NCI-H82 (cell line): ENCODE results near the gene APMAP.
"Not testable (repeated sequence)": the region's sequence is repeated elsewhere in the genome, so short reads cannot be mapped to it uniquely, and the experiment has no call there.

Experiments
- DNase-seq: peaks from one replicate; lab custom pipeline; 2025; lab: John Stamatoyannopoulos, UW

APMAP gene

DNA sequence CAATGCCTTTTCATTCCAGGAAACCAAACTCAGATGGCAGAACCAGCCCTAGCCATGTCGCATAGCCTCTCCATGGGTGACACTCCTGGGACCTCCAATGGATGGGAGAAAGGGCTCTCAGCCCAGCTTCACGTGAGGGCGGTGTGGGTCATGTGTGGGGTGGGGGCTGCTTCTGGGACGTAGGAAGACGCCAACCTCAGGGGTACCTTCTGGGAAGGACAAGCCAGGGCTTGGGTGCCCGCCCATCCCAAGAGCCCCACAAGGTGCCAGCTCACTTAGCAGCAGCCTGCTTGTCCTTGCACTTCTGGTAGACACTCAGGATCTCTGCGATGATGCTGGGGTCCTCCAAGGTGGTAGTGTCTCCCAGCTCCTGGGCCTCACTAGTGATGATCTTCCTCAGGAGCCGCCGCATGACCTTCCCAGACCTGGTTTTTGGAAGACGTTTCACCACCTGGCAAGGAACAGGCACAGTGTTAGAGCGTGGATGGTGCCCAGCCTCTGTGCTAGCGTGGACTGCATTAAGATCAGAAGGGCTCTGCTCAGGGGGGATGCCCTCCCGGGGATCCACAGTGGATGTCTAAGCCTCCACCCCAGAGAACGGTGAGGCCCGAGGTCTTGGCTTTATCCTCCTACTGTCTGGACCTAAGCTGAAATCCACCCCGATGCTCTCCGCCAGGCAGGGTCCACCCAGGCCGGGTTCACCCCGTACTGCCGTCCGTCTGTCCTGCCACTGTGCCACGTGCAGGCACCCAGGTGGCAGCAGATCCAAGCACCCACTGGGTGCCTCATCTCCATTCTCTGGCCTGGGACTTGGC is 15.1 kb upstream of the APMAP start:
- no peak for DNase-seq

DNA sequence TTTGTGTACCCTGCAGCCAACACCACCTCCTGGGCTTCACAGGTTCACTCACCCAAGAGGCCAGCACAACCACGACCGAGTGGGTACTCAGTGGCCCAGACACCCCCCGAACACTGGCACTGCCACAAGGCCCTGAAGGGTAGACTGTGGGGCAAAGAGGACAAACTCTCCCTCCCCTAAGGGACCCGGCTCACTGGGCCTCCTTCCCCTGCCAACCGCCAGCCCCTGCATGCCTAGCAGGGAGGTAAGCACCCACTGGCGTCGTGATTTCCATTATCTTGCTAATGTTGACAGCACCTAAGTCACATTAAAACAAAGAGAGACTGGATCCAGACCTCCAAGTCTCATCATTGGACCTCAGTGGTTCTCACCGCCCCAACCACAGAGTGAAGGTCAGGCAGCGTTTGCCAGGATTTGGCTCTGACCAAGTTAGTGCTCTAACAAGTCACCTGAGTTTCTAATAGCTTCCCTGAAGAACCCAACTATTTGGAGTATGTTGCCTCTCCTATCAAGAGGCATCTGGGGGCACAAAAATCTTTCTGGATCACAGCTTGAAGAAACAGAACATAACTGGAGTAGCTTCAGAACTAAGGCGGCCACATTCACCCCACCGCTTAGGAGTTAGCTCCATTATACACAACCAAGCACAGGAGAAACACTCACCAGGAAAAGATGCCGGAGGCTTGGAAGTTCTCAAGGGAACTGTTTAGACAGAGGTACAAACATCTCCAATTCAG is 14.0 kb upstream of the APMAP start:
- DNase-seq: no peak

DNA sequence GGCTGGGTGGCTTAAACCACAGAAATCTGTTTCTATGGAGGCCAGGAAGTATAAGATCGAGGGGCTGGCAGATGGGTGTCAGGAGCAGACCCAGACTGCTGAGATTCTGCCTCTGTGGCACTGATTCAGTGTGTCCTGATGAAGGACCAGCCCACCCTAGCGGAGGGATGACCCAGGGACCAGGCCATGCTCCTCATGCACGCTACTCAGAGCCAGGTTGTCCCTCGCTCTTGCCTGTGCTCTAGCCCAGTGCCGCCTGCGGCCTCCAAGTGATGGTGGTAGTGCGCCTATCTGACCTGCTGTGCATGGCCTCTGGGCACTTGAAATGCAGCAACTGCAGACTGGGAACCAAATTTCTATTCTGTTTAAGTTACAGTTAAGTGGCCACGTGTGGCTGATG is 13.1 kb upstream of the APMAP start:
- no peak for DNase-seq

DNA sequence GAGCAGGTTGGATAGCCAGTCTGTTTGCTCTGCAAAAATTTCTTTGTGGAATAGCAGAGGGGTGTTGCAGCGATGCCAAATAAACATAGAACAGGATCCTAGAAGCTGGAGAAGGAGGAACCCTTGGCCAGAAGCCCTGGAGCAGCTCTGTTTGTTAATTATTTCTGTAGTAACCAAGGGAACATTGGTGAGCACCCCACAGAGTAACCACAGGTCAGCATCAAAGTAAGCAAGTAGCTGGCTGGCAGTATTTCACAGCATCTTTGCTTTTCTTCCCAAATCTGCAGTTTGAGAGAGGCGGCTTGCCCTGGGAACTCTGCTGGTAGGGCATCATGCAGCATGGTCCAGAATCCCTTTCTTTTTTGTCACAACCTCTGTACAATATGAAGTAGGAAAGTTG is 12.7 kb upstream of the APMAP start:
- DNase-seq: no peak

DNA sequence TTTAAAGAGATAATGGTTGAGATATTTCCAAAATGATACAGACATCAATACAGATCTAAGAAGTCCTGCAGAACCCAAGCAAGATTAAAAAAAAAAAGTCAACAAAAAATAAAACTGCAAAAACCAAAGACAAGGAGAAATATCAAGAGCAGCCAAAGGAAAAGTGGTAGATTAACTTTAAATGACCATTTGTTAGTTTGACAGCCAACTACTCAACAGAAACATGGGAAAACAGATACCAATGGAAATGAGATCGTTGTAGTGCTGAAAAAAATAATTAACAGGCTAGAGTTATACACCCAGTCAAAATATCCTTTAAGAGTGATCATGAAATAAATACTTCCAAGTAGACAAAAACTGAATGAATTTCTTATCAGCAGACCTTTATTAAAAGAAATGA is 10.5 kb upstream of the APMAP start:
- DNase-seq: no peak

DNA sequence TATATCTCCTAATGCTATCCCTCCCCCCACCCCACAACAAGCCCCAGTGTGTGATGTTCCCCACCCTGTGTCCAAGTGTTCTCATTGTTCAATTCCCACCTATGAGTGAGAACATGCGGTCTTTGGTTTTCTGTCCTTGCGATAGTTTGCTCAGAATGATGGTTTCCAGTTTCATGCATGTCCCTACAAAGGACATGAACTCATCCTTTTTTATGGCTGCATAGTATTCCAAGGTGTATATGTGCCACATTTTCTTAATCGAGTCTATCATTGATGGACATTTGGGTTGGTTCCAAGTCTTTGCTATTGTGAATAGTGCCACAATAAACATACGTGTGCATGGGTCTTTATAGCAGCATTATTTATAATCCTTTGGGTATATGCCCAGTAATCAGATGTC is 8.8 kb upstream of the APMAP start:
- not testable (repeated sequence) for DNase-seq

DNA sequence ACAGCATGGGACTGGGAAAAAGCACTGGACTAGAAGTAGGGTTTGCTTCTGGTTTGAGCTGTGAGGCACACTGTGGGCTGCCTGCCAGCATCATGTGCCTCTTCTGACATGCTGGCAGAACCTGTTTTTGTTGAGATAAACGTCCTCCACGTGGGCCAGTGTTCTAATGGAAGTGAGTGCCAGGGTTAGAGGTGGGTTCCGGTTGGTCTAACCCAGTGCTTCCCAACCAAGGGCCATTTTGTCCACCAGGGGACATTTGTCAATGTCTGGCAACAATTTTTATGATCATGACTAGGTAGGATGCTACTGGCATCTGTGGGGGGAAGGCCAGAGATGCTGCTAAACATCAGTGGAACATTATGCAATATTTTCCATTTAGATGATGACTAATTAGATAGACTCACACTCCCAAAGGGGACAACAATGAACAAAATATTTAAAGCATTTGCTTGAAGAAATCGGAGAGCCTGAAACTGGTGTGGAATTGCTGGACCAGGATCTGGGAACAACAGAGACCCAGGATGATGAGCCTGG is 7.8 kb upstream of the APMAP start:
- DNase-seq: no peak

DNA sequence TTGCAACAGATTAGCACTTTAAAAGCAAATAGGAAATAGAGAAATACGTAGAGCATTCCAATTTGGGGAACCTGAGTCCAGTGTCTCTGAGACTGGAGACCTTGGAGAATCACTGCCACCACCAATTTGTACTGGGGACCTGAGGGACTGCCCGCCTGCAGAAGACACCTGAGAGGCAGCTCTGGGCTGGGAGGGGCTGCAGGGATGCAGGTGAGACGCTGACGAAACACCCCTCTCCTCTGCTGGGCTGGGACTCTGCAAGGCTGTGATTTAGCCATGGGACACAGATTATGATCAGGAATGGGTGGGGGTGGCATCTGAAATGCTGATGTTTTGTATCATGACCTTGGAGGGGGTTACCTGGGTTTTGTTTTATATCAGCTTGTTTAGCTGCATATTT is 7.0 kb upstream of the APMAP start:
- DNase-seq: no peak

DNA sequence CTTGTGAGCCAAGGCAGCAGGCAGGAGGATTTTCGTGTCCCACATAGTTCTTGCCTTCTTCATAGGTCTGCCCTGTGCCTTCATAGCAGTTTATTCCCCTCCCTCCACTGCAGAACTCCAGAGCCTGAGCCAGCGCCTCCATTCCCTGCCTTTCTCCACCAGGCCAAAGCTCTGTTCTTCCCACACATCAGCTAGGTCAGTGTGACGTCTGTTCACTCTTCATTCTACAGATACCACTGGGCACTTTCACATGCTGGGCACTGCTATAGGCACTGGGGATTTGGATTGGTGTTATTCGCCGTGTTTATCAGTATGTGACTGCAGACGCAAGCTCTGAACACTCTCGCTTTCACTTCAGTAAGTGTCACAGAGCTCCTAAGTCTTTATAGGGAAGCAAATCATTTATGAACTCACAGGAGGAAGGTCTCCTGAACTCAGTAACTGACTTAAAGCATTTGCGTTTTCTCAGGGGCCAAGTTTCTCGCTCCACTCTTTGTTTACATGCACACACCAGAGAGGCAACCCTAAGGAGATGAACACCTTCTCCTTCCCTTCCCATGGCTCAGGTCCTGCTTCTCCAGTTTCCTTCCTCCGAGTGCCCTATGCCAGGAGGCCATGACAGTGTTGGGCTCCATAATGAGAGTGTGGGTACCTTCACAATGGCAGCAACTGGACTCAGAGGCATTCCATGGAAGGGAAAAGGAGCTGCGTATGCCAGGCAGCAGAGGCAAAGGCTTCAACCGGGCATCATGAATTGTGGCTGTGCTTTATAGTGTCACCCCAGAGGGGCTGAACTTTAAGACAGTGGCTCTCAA is 6.3 kb upstream of the APMAP start:
- no peak for DNase-seq

DNA sequence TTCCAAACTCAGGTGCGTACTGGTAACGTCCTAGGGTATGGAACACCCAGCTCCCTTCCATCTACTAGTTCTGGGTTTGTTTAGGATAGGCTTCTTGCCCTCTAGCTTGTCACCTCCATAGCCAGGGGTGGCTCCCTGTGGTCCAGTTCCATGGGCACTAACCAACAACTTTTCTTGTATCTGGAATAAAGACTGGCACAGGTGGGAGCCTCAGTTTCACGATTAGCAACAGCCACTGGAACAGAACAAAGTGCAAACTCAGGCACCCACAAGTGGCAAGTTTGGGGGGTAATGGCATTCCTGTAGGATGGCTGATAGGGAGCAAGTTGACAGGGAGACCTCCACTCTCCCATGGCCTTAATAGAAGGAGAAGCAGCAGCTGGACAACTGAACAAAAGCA is 5.6 kb upstream of the APMAP start:
- DNase-seq: no peak

DNA sequence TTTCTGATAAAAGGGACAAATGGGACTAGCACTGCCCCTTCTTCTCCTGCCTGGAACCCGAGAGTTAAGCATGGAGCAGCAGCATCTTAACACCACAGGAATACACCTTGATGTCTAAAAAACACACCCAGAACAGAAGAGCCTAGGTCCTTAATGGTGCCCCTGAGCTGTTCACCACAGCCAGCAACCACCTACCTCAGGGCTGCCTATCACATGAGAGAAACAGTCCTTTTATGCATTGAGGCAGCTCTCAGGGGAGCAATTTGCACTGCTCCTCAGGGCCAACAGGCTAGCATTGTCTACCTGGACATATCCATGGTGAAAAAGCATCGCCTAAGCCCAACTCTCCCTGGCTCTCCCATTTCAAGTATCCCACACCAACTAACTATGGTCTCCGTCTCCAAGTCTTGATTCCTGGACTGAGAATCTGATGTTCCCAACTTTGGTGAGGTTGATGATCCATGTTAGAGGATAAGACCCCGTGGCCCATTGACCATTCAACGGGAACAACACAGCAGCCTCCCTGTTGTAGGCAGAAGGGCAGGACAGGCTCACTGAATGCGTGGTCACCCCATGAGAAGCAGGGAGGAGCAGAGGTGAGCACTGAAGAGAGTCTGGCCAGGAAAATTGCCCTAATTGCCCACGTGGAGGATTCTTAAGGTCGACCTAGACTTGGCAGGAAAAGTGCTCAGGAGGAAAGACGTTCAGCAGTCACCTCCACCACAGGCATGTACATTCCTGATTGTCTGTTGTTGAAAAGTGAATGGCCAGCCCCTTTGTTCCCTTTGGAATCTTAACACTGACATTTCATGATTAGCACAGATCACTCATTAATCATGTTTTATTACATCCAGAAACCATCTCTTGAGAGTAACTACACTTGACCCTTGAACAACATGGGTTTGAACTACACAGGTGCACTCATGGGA is 4.2 kb upstream of the APMAP start:
- DNase-seq: no peak

DNA sequence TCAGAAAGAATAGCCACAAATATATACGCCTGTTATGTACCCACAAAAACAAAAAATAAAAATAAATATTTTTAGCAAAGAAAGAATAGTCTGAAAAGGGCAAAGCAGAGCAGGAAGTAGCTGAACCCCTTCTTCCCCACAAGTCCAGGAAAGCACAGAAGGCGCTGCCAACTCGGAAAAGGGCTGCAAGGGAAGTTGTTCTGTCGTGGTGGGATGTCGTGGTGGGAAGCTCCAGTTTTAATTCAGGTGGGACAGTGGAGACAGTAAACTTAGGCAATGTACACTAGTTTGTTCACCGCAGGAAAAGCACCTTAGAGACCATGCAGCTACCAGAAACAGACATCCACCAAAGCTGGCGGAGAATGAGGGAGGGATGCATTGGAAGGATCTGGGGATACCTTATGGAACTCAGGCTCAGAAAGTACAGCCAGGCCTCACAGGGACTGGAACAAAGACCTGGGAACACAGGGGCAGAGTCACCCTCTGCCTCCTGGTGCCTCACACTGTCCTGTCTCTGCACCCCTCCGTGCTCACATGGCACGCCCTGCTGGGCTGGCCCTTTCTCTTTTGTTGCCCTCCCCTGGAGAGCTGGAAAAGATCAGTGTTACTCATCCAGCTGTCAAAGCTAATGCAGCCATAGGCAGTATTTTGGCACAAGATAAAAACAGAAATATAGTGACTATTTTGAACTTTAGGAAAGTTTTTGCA is 3.3 kb upstream of the APMAP start:
- DNase-seq: peak; percentile 10

DNA sequence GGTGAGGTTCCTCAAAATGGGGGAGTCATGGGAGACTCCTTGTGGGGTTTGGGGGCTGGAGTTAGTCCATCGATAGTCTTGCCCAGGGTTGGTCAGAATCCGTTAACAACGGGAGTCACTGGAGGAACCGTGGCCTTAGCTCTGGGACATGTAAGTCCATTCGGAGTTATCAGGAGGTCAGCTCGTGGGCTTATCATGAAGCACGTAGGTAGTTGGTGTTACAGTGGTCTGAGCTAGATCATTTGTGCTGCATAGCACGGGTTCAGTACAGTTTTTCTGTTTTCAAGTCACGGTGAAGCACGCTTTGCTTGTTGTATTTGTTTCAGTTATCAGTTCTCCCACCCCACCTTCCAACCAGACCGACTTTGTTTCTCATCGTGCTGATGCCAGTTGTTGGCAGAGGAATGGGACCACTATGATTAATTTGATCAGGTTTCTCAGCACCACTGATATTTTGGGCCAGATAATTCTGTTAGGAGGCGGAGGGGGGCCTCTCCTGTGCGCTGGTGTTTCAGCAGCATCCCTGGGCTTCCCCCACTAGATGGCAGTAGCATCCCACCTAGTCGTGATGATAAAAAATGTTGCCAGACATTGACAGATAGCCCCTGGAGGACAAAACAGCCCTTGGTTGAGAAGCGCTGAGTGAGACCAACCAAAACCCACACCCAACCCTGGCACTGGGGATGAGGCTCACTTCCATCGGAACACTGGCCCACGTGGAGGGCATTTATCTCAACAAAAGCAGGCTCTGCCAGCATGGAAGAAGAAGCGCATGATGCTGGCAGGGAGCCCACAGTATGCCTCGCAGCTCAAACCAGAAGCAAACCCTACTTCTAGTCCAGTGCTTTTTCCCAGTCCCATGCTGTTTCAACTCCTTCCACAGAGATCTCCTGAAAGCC is 2.2 kb upstream of the APMAP start:
- DNase-seq: peak; percentile 88

DNA sequence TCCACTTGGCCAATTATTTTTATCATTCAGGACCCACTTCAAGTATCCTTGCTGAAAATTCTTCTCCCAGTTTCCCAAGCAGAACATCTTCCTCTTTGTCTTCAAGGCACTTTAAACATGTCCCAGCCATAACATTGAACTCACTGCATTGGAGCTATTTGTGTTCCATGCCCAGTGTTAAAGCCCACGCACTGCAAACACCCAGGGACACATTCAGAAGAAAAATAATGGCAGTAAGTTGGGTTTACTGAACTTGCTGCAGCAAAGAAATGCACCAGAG is 1.6 kb upstream of the APMAP start:
- DNase-seq: no peak

DNA sequence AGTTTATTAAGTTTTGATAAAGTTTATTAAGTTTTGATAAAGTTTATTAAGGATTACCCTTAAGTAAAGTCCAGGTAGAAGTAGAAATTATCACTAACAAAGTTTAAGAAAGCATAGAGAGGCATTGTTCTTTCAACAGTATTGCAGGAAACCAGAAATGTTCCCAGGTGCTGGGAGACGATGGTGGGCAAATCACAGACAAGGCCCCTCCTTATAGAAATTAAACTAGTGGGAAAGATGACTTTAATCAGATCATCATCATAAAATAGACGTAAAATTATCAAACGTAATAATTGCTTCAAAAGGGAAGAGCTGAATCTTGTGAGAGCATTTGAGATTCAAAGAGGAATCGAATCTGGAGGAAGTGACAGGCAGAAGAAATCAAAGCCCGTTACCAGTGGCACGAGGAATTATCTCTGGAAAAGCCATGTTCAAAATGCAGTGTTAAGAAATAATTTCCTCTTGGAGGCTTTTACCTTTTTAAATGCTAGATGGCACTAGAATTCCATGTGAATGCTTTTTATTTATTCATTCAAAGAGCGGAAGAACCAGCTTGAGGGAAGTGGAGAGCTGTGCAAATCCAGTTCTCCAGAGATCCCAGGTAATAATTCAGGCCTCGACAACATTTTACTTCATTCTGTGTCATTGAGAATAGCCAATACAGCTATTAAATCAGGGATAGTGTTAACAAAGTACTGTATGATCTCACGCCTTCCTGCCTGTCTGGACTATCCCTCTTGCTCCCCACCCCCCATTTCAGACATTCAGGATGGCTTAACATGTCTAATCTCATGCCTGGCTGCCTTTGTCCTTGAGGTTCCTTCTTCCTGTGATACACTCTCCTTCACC is 1.0 kb upstream of the APMAP start:
- DNase-seq: peak; percentile 51

DNA sequence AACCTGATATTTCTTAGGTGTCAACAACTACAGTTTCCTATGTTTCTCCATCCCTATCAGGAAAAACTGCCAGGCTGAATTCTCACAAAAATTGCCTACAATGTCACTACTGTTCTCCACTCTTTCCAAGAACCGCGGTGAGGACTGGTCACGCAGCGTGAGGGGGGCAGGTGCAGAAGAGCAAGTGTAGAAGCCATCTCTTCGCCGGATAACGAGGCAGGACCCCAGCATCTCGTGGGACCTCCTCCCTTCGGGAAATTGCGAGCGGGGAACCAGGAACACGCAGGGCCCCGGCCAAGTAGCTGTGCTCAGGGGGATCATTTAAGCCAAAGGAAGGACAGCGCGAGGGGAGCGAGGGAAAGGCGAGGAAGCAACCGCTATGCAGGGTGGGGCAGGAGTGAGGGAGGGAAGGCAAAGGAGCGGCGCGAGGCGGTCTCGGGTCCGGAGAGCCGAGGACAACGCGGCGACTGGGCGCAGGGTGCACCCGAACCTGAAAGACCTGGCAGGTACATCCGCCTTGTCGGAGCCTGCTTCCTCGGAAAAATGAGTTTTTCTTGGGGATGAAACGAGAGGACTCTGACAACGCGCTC is 559 bp downstream of the APMAP start:
- peak; percentile 65 for DNase-seq

DNA sequence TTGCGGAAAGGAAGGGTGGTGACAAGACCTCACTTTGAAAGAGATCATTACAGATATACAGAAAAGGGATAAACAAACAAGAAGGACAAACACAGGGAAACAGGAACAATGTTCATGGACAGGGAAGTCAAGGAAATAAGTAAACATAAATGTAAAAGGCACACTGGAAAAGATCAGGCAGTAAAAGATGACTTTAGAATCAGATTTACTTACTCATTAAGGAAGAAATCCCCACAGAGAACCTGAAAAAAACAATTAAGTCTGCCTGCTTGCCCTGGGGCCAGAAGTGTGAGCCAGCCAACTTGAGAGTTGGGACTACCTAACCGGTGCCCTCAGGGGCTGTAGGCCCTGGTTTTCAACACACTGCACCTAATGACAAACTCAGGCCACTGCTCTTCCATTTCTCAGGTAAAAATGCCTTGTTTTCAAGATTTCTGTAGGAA is 1.7 kb downstream of the APMAP start:
- no peak for DNase-seq

DNA sequence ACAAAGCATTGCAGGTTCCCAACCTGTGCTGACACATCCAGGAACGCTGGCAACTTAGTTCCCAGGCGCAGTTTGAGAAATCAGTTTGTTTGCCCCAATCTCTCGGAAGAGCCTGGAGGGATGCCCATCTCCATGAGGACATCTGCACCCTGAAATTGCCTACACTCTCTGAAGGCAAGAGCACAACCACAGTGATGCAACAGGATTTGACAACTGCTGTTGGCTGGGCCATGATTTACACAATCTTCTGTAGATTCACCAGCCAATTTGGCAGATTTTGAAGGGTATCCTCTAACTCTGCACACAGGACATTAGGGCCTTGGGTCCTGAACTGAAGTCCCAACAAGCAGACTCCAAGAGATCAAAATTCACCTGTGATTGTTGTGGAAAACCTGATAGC is 3.4 kb downstream of the APMAP start:
- no peak for DNase-seq
